Fibroblast of mammary gland (primary cell): Measurements from ENCODE around the gene ACOXL.
"Not testable (repeated sequence)": the region's sequence is repeated elsewhere in the genome, so short reads cannot be mapped to it uniquely, and the experiment has no call there.

ENCODE experiments used
- DNase-seq: peaks from one replicate; pipeline ENCODE4 v3.0.0-alpha.2; 2010; ENCODE audit warnings: low read depth
- H3K4me3 ChIP-seq: 2 replicates; pipeline ENCODE4 v1.5.1; 2011; ENCODE audit warnings: low read depth, mild to moderate bottlenecking, low read length, moderate library complexity; ENCODE audit not compliant: control insufficient read depth
- TF ChIP-seq, protein P1 (sequence below): conservative IDR thresholded peaks from 2 replicates; pipeline ENCODE4 v1.5.1; 2011; ENCODE audit warnings: low read depth, low read length, inconsistent platforms; ENCODE audit not compliant: control insufficient read depth, insufficient read depth

Gene ACOXL

GRCh38 chr2:110852541-110853263, 120.3 kb downstream of the ACOXL start:
- H3K4me3 ChIP-seq: no peak overlapping the region
- TF ChIP-seq, protein P1, sequence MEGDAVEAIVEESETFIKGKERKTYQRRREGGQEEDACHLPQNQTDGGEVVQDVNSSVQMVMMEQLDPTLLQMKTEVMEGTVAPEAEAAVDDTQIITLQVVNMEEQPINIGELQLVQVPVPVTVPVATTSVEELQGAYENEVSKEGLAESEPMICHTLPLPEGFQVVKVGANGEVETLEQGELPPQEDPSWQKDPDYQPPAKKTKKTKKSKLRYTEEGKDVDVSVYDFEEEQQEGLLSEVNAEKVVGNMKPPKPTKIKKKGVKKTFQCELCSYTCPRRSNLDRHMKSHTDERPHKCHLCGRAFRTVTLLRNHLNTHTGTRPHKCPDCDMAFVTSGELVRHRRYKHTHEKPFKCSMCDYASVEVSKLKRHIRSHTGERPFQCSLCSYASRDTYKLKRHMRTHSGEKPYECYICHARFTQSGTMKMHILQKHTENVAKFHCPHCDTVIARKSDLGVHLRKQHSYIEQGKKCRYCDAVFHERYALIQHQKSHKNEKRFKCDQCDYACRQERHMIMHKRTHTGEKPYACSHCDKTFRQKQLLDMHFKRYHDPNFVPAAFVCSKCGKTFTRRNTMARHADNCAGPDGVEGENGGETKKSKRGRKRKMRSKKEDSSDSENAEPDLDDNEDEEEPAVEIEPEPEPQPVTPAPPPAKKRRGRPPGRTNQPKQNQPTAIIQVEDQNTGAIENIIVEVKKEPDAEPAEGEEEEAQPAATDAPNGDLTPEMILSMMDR: no peak
- no peak for DNase-seq

GRCh38 chr2:110853516-110853915, 121.1 kb downstream of the ACOXL start:
- peak; percentile 26 for DNase-seq
- TF ChIP-seq, protein P1: peak; percentile 64

GRCh38 chr2:110853948-110854347, 121.6 kb downstream of the ACOXL start:
- no peak overlapping the region for H3K4me3 ChIP-seq
- TF ChIP-seq, protein P1: no peak
- no peak for DNase-seq

More at GRCh38 chr2:110853516-110853915, 121.1 kb downstream of the ACOXL start:
- H3K4me3 ChIP-seq: no peak overlapping the region

DNA sequence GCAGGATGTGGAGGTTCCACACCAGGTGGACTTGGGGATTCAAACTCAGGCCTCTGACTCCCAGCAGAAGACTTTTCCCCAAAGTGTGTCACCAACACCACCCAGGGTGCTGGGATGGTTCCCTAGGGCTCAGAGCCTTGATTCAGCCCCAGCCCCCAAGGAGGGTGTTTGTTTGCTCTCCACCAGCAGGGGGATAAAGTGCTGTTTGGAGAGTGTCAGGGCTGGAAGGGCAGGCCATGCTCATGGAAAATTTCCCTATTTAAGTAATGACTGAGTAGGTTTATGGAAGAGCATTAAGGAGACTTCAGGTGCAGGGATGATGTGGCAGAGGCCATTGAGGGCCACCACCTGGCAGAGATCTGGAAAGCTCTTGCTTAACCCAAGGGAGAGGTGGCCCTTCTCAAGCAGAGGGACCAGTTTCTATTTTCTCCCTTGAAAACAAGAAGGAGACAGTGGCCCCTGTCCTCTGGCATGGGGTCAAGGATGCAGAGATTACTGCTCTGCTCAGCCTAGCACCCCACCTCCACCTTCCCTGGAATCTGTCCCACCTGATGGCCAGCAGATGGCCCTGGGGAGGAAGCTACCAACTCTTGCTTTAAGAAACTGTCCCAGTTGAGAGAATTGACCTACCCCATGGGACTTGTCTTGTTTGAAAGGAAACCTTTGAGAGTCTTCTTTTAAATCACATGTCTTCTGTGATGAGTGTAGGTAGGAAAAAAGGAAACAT, 122.1 kb downstream of the ACOXL start:
- TF ChIP-seq, protein P1: peak; percentile 35
- H3K4me3 ChIP-seq: no peak overlapping the region
- peak; percentile 3 for DNase-seq

DNA sequence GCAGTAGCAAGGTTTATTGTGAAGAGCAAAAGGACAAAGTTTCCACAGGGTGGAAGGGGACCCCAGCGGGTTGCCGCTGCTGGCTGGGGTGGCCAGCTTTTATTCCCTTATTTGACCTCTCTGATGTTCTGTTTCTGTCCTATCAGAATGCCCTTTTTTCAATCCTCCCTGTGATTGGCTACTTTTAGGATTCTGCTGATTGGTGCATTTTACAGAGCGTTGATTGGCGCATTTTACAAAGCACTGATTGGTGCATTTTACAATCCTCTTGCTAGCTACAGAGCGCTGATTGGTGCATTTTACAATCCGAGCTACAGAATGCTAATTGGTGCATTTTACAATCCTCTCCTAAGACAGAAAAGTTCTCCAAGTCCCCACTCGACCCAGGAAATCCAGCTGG, 123.5 kb downstream of the ACOXL start:
- DNase-seq, H3K4me3 ChIP-seq: not testable (repeated sequence)

DNA sequence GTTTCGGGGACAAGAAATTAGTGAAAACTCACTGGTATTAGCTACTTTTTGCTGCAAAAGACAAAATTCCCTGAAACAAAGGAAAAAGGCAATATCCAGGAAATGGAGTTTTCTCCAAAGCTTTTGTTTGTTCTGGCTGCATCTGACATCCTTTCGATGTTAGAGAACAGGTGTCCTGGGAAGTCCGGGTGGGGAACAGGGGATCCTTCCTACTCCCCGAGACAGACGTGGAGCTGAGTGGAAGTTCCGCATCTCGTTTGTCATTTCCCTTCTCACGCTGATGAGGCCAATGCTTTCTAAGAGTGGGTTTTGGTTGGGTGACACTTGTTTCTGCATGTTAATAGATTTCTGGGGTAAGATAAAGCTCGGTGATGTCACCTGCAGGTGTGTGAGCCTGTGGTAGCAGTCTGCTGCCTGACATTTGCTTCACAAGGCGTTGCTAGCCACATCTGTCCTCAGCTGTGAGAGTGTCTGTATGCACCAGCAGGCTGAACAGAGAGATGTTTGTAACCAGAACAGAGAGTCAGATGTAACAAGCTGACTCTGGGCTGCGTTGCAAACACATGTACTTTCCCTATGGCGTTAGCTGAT, 125.9 kb downstream of the ACOXL start:
- H3K4me3 ChIP-seq: no peak overlapping the region
- TF ChIP-seq, protein P1: no peak
- no peak for DNase-seq

GRCh38 chr2:110858993-110859701, 126.8 kb downstream of the ACOXL start:
- TF ChIP-seq, protein P1: no peak
- no peak for DNase-seq
- no peak overlapping the region for H3K4me3 ChIP-seq
